CD4-positive, alpha-beta T cell (primary cell): ENCODE measurements around the gene XRCC4. TPM values are rescaled to one million over a fixed set of nuclear protein-coding genes. Genes with fewer than 3 reads are reported as not detected.

Source experiments
- ATAC-seq: fragments of 200-7000 bp; cut with Tn5 transposase; one replicate; pipeline ENCODE4 v1.10.0; 2022; ENCODE audit warnings: mild to moderate bottlenecking; ENCODE audit not compliant: poor library complexity
- CTCF ChIA-PET: fragments of 350-600 bp; sonication (Branson Sonifier 250); formaldehyde crosslinking; loops from one replicate; lab custom pipeline; 2021; ENCODE audit warnings: antibody characterized with exemption, inconsistent platforms; lab: Charles Lee
- POLR2A ChIA-PET: fragments of 350-600 bp; sonication (Branson Sonifier 250); formaldehyde crosslinking; loops from one replicate; lab custom pipeline; 2021; ENCODE audit warnings: antibody characterized with exemption, inconsistent platforms; lab: Charles Lee
- DNase-seq, 14 experiments: peaks; one replicate each; pipeline ENCODE4 v3.0.0-alpha.2; 2013 to 2020; ENCODE audit warnings: mixed read lengths in 2 of 14
- H3K27ac ChIP-seq, 2 donors: one replicate each; pipeline versions ENCODE4 v1.5.1 to v1.7.0; 2013; ENCODE audit warnings: low read length in 2 of 2, low read depth in 1 of 2, mild to moderate bottlenecking in 1 of 2
- H3K27me3 ChIP-seq, 2 experiments: 1 replicate in 1 of 2; 2 replicates in 1 of 2; pipeline versions ENCODE4 v1.6.1 to v1.7.0; 2013; ENCODE audit warnings: low read length in 2 of 2, control low read depth in 1 of 2, mild to moderate bottlenecking in 1 of 2, moderate library complexity in 1 of 2; ENCODE audit not compliant: insufficient read depth in 2 of 2, control insufficient read depth in 1 of 2
- H3K36me3 ChIP-seq: one replicate; pipeline ENCODE4 v1.6.1; 2013; ENCODE audit warnings: low read length, control low read depth; ENCODE audit not compliant: insufficient read depth
- H3K4me1 ChIP-seq: one replicate; pipeline ENCODE4 v1.6.1; 2013; ENCODE audit warnings: low read length, control low read depth; ENCODE audit not compliant: insufficient read depth
- H3K4me3 ChIP-seq: one replicate; pipeline ENCODE4 v1.5.1; 2013; ENCODE audit warnings: mild to moderate bottlenecking, low read length, moderate library complexity
- H3K9me3 ChIP-seq, 2 experiments: 1 replicate in 1 of 2; 2 replicates in 1 of 2; pipeline versions ENCODE4 v1.6.1 to v1.7.0; 2013; ENCODE audit warnings: low read length in 2 of 2, mild to moderate bottlenecking in 2 of 2, control low read depth in 1 of 2, moderate library complexity in 1 of 2; ENCODE audit not compliant: control insufficient read depth in 1 of 2, insufficient read depth in 1 of 2
- H3K27ac Mint-ChIP-seq: one replicate; pipeline ENCODE4 v1.8.0; 2020; ENCODE audit warnings: mixed read lengths
- H3K27me3 Mint-ChIP-seq: one replicate; pipeline ENCODE4 v1.8.0; 2021; ENCODE audit warnings: mixed read lengths
- H3K36me3 Mint-ChIP-seq: one replicate; pipeline ENCODE4 v1.8.0; 2021; ENCODE audit warnings: low read depth, mixed read lengths
- H3K4me1 Mint-ChIP-seq: one replicate; pipeline ENCODE4 v1.8.0; 2021; ENCODE audit warnings: low read depth, mixed read lengths
- H3K4me3 Mint-ChIP-seq: one replicate; pipeline ENCODE4 v1.8.0; 2020; ENCODE audit warnings: mild to moderate bottlenecking, mixed read lengths
- H3K9me3 Mint-ChIP-seq: one replicate; pipeline ENCODE4 v1.8.0; 2020; ENCODE audit warnings: mixed read lengths
- CTCF ChIP-seq: fragments of 200-600 bp; IDR thresholded peaks from one replicate; pipeline ENCODE4 v1.8.0; 2022; ENCODE audit warnings: antibody characterized with exemption, mild to moderate bottlenecking
- intact Hi-C, 2 experiments: fragments of 100-400 bp; cut with DNase I in 1 of 2; cut with micrococcal nuclease in 1 of 2; formaldehyde crosslinking; loops; one replicate each; pipeline versions ENCODE4 v1.15.1 to v1.9.0; 2023 to 2025; cut with DNase I, micrococcal nuclease
- total RNA-seq, 174 experiments: library from RNA in 2 of 174; stranded (reverse) in 2 of 174; gene quantifications; one replicate each; pipeline ENCODE4 v1.2.3 and lab custom pipeline; 2021 to 2026

XRCC4 gene
- total RNA-seq, 2 experiments from 2014 or later = 1.8 TPM

GRCh38 chr5:83400701-83401100 is 323.4 kb downstream of the XRCC4 start:
- Mint-ChIP-seq H3K27me3 (no peaks in the 10 kb centered on the region), H3K4me1 (no peaks in the 10 kb centered on the region), H3K36me3 (no peaks in the 10 kb centered on the region), H3K4me3 (no peak overlapping the region), H3K27ac (no peak overlapping the region), H3K9me3 (no peaks in the 10 kb centered on the region)
- Histone ChIP-seq H3K4me1 (no peaks in the 10 kb centered on the region), H3K27me3 (no peaks in the 10 kb centered on the region), H3K36me3 (no peaks in the 10 kb centered on the region), H3K27ac (no peak overlapping the region), H3K4me3 (no peak overlapping the region), H3K9me3 (no peaks in the 10 kb centered on the region)
- ATAC-seq = no peak
- intact Hi-C loops = no loop called here
- TF ChIP-seq CTCF = no peak
- no peak for DNase-seq
- ChIA-PET POLR2A (no interaction called here), CTCF (no interaction called here)

GRCh38 chr5:83401122-83401731 is 323.9 kb downstream of the XRCC4 start:
- H3K27ac ChIP-seq = no peak overlapping the region
- no peaks in the 10 kb centered on the region for H3K27me3 Mint-ChIP-seq
- H3K9me3 Mint-ChIP-seq = no peaks in the 10 kb centered on the region
- H3K9me3 ChIP-seq = no peaks in the 10 kb centered on the region
- no peak for TF ChIP-seq CTCF
- ATAC-seq (no peak), DNase-seq (no peak)
- H3K36me3 Mint-ChIP-seq = no peaks in the 10 kb centered on the region
- H3K4me1 ChIP-seq = no peaks in the 10 kb centered on the region
- POLR2A ChIA-PET = no interaction called here
- H3K4me3 Mint-ChIP-seq = no peak overlapping the region
- H3K36me3 ChIP-seq = no peaks in the 10 kb centered on the region
- H3K4me1 Mint-ChIP-seq = no peaks in the 10 kb centered on the region
- CTCF ChIA-PET = no interaction called here
- no peak overlapping the region for H3K4me3 ChIP-seq
- H3K27ac Mint-ChIP-seq = no peak overlapping the region
- H3K27me3 ChIP-seq = no peaks in the 10 kb centered on the region
- intact Hi-C loops = no loop called here

- CTCF ChIA-PET = no interaction called here
- Histone ChIP-seq H3K27ac (no peak overlapping the region), H3K9me3 (no peaks in the 10 kb centered on the region), H3K27me3 (no peaks in the 10 kb centered on the region), H3K4me1 (no peaks in the 10 kb centered on the region), H3K4me3 (no peak overlapping the region), H3K36me3 (no peaks in the 10 kb centered on the region)
- POLR2A ChIA-PET = no interaction called here
- TF ChIP-seq CTCF = no peak
- no peak overlapping the region for H3K4me3 Mint-ChIP-seq
- H3K36me3 Mint-ChIP-seq = no peaks in the 10 kb centered on the region
- intact Hi-C loops = no loop called here
- no peak overlapping the region for H3K27ac Mint-ChIP-seq
- no peak for DNase-seq
- H3K4me1 Mint-ChIP-seq = no peaks in the 10 kb centered on the region
- H3K9me3 Mint-ChIP-seq = no peaks in the 10 kb centered on the region
- H3K27me3 Mint-ChIP-seq = no peaks in the 10 kb centered on the region
- ATAC-seq = no peak
These were observed 324.4 kb downstream of the XRCC4 start for GRCh38 chr5:83401775-83402174.

Other genes with a start within 250 kb of the XRCC4 start
- 10 to 100 TPM; 33.8 to 37.1 TPM for gene TMEM167A, start 153 bp upstream of the XRCC4 start, total RNA-seq